Pancreas (tissue), 10 donors: ENCODE results near the gene PIWIL4. TPM values are rescaled to one million over a fixed set of nuclear protein-coding genes. Genes with fewer than 3 reads are reported as not detected.
A peak's percentile ranks its signal among the peaks of the same experiment; 100 is the strongest.
"Not testable (repeated sequence)": the region's sequence is repeated elsewhere in the genome, so short reads cannot be mapped to it uniquely, and the experiment has no call there.

Source experiments
- ATAC-seq, 4 donors: fragments of 200-7000 bp; cut with Tn5 transposase; one replicate each; pipeline versions ENCODE4 v1.8.0 to v1.9.1; 2020; ENCODE audit warnings: mild to moderate bottlenecking in 4 of 4, moderate library complexity in 4 of 4
- DNase-seq, 6 donors: peaks; one replicate each; pipeline ENCODE4 v3.0.0-alpha.2; 2020
- FAIRE-seq: peaks from 2 replicates; lab custom pipeline; 2012; peaks lifted over from hg19 to GRCh38; lab: Jason Lieb, UNC
- H3K27ac ChIP-seq, 4 donors: fragments of 200-600 bp; sonication (generic); 1 replicate in 3 of 4; 2 replicates in 1 of 4; pipeline versions ENCODE4 v1.5.0 to v1.8.0; 2020
- H3K27me3 ChIP-seq, 4 donors: fragments of 200-600 bp; one replicate each; pipeline ENCODE4 v1.8.0; 2021
- H3K36me3 ChIP-seq, 3 donors: fragments of 200-600 bp; sonication (generic) in 1 of 3; one replicate each; pipeline versions ENCODE4 v1.5.0 to v1.8.0; 2020 to 2021
- H3K4me1 ChIP-seq, 3 donors: fragments of 200-600 bp; one replicate each; pipeline ENCODE4 v1.8.0; 2021
- H3K4me3 ChIP-seq, 4 donors: fragments of 200-600 bp; sonication (generic) in 2 of 4; one replicate each; pipeline versions ENCODE4 v1.5.0 to v1.8.0; 2020 to 2021
- H3K9me3 ChIP-seq, 4 donors: fragments of 200-600 bp; one replicate each; pipeline ENCODE4 v1.8.0; 2021
- WGBS, 2 donors: extraction: QIAGEN DNeasy Blood & Tissue Kit; methylation state at CpG; one replicate each; pipeline ENCODE4 v1.1.7; 2013; 5-methylcytosine and 5-hydroxymethylcytosine counted together
- intact Hi-C, 3 donors: fragments of 100-400 bp; cut with DNase I; formaldehyde crosslinking; loops; one replicate each; pipeline versions ENCODE4 v1.11.1 to v1.14.2; 2022
- polyA plus RNA-seq, 2 donors: library from polyadenylated mRNA; stranded (reverse); fragments of 200-250 nt; gene quantifications; one replicate each; pipeline ENCODE4 v1.2.3, GENCODE V29; 2013
- total RNA-seq, 6 donors: library from RNA; stranded (reverse); fragmentation: NEBNext Ultra II Directional in 4 of 6; extraction: Animal tissue kit (Norgen Biotek cat#: 25700) in 4 of 6; gene quantifications; one replicate each; pipeline versions ENCODE4 v1.2.1 to v1.2.4, GENCODE V29; 2021 to 2023
- TF ChIP-seq, protein P1 (sequence below), 4 donors: fragments of 200-600 bp; sonication (generic) in 3 of 4; IDR thresholded peaks; one replicate each; pipeline versions ENCODE4 v1.5.0 to v1.8.0; 2021; ENCODE audit warnings: antibody characterized with exemption in 4 of 4
- donor health status: healthy with polysubstance abuse.
- donor health status: DM: no; HTN: no; CAD: no; lungs with moderate emphysema.
- donor health status: DM: no; HTN: no; CAD: no.
- donor health status: control.
- donor health status: control.
- donor health status: Bipolar disorder and iron deficiency.
- donor health status: DM: yes; HTN: yes; CAD: no.
- donor health status: DM: no; HTN: no; CAD: no.
- donor health status: DM: no; HTN: no; CAD: no.
- donor health status: DM: yes; HTN: yes; CAD: no.

The PIWIL4 gene
- total and polyA plus RNA-seq, 8 donors: 4.0 to 12.3 (median 5.6) TPM

DNA sequence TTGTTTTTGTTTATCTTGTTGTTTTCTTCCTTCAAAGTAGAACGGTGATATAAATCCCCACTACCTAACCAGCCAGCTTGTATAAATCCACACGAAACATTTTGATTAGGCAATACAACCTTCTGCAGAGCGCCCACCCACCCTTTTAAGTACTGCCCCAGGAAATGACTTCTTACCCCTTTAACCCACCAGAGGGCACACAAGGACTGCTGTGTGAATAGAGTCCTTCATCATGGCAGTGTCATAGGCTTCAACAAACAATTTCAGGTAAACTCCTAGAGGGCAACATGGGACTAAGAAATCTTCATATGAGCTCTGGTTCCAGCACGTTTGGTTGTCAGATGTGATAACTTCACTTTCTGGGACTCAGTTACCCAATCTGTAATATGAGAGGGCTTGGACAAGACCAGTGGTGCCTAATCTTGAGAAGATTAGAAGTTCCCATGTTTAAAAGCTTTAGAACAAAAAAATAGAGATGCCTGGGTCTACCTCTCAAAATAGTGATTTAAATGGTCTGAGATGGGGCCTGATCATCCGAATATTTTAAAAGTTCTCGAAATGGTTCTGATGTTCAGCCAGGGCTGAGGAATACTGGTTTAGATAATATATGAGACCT lies 56.1 kb downstream of the PIWIL4 start:
- Histone ChIP-seq H3K36me3 (peaks cover 0 to 6% (median 0%) of the 10 kb centered on the region in 3 donors), H3K27me3 (no peaks in the 10 kb centered on the region), H3K4me1 (no peaks in the 10 kb centered on the region), H3K9me3 (no peaks in the 10 kb centered on the region), H3K4me3 (no peak overlapping the region), H3K27ac (no peak overlapping the region)
- WGBS, 2 donors: 31 to 35% methylated on average over 6 of the region's 6 CpGs
- FAIRE-seq (no peak), DNase-seq (peak in 3 of 6 donors; percentile 45 to 70 (median 45)), ATAC-seq (peak; percentile 94 to 100 (median 98))
- TF ChIP-seq, protein P1, sequence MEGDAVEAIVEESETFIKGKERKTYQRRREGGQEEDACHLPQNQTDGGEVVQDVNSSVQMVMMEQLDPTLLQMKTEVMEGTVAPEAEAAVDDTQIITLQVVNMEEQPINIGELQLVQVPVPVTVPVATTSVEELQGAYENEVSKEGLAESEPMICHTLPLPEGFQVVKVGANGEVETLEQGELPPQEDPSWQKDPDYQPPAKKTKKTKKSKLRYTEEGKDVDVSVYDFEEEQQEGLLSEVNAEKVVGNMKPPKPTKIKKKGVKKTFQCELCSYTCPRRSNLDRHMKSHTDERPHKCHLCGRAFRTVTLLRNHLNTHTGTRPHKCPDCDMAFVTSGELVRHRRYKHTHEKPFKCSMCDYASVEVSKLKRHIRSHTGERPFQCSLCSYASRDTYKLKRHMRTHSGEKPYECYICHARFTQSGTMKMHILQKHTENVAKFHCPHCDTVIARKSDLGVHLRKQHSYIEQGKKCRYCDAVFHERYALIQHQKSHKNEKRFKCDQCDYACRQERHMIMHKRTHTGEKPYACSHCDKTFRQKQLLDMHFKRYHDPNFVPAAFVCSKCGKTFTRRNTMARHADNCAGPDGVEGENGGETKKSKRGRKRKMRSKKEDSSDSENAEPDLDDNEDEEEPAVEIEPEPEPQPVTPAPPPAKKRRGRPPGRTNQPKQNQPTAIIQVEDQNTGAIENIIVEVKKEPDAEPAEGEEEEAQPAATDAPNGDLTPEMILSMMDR (IDR thresholded peaks at IDR 0.05): peak; percentile 13 to 62 (median 53)
- intact Hi-C loops: no loop called here

DNA sequence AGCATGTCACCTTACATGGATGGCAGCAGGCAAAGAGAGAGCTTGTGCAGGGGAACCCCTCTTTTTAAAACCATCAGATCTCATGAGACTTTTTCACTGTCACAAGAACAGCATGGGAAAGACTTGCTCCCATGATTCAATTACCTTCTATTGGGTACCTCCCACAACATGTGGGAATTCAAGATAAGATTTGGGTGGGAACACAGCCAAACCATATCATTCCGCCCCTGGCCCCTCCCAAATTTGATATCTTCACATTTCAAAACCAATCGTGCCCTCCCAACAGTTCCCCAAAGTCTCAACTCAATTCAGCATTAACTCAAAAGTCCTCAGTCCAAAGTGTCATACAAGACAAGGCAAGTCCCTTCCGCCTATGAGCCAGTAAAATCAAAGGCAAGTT lies 58.3 kb downstream of the PIWIL4 start:
- H3K27ac ChIP-seq, FAIRE-seq, H3K36me3 ChIP-seq, H3K9me3 ChIP-seq, H3K27me3 ChIP-seq, H3K4me1 ChIP-seq, DNase-seq, H3K4me3 ChIP-seq, ATAC-seq: not testable (repeated sequence)
- intact Hi-C loops: loop anchor here in 1 of 3 donors (5.0 kb wide), 1 partner anchor 272 kb away; no protein-coding TSS in a partner anchor
- WGBS, 2 donors: 53 to 58% methylated on average over 3 of the region's 3 CpGs

DNA sequence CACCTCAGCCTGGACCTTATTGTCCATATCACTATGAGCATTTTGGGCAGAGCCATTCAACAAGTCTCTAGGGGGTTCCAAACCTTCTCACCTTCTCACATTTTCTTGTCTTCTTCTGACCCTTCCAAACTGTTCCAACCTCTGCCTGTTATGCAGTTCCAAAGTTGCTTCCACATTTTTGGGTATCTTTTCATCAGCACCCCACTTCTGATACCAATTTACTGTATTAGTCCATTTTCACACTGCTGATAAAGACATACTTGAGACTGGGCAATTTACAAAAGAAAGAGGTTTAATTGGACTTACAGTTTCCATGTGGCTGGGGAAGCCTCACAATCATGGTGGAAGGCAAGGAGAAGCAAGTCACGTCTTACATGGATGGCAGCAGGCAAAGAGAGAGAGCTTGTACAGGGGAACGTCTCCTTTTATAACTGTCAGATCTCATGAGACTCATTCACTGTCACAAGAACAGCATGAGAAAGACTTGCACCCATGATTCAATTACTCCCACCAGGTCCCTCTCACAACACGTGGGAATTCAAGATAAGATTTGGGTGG lies 59.9 kb downstream of the PIWIL4 start:
- H3K27ac ChIP-seq, FAIRE-seq, H3K27me3 ChIP-seq, ATAC-seq, H3K36me3 ChIP-seq, H3K4me3 ChIP-seq, H3K9me3 ChIP-seq, H3K4me1 ChIP-seq, DNase-seq: not testable (repeated sequence)
- intact Hi-C loops: loop anchor here in 1 of 3 donors (5.0 kb wide), 1 partner anchor 270 kb away; no protein-coding TSS in a partner anchor
- WGBS, 2 donors: 74 to 79% methylated on average over 3 of the region's 3 CpGs

DNA sequence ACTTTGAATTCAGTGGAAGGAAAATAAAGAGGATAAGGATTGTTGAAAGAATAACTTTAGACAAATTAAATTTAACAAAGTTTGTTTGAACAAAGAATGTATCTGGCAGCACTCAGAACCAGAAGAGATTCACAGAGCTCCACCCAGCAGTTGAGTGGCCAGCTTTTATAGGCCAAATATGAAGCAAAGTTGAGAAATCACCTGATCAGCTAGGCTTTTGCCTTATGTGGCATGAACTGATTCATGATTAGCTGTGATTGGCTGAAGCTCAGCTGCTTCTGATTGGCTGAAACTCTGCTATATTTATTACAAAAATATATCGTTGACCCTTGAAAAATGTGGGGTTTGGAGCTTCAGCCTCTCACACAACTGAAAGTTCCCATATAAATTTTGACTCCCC lies 62.6 kb downstream of the PIWIL4 start:
- Histone ChIP-seq H3K36me3 (no peaks in the 10 kb centered on the region), H3K9me3 (no peaks in the 10 kb centered on the region), H3K27me3 (no peaks in the 10 kb centered on the region), H3K4me1 (no peaks in the 10 kb centered on the region), H3K4me3 (no peak overlapping the region), H3K27ac (no peak overlapping the region)
- ATAC-seq (no peak), DNase-seq (no peak), FAIRE-seq (no peak)
- intact Hi-C loops: loop anchor here in 1 of 3 donors (5.0 to 10.0 kb wide), 2 partner anchors 135 to 268 kb away; partner anchors contain the start of gene AMOTL1
- WGBS, 2 donors: 66 to 77% methylated on average over 1 of the region's 1 CpG
- TF ChIP-seq, protein P1 (IDR thresholded peaks at IDR 0.05): no peak

DNA sequence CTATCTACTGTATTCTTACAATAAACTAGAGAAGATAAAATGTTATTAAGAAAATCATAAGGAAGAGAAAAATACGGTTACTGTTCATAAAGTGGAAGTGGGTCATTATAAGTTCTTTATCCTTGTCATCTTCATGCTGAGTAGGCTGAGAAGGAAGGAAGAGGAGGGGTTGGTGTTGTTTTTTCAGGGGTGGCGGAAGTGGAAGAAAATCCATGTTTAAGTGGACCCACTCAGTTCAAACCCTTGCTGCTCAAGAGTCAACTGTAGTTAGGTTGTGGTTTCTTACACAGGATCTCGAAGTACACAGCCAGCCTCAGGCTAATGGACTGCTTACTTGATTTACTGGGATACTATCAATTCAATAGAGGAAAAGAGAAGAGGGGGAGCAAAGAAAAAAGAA lies 63.1 kb downstream of the PIWIL4 start:
- no peaks in the 10 kb centered on the region for H3K36me3 ChIP-seq
- no peak overlapping the region for H3K27ac ChIP-seq
- WGBS, 2 donors: 87% methylated on average over 3 of the region's 3 CpGs
- no peak for DNase-seq
- H3K4me3 ChIP-seq: no peak overlapping the region
- H3K4me1 ChIP-seq: no peaks in the 10 kb centered on the region
- TF ChIP-seq, protein P1 (IDR thresholded peaks at IDR 0.05): no peak
- FAIRE-seq: no peak
- intact Hi-C loops: loop anchor here in 1 of 3 donors (10.0 kb wide), 1 partner anchor 135 kb away; the partner anchor contains the start of gene AMOTL1
- no peaks in the 10 kb centered on the region for H3K9me3 ChIP-seq
- ATAC-seq: no peak
- H3K27me3 ChIP-seq: no peaks in the 10 kb centered on the region

DNA sequence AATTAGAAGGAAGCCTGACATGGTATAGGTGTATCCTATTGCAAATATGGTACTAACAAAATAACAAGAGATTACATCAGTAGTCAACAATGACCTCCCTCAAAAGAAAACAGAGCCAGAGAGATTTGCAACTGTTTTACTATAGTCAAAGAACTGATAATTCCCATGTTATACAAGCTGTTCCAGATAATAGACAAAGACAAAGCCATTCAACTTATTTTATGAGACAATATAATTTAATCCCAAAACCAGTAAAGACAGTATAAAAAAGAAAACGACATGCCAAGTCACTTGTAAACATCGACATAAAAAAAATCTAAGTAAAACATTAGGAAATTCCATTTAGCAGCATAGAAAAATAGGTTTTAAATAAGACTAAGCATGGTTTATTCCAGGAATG lies 65.2 kb downstream of the PIWIL4 start:
- DNase-seq: no peak
- intact Hi-C loops: loop anchor here in 1 of 3 donors (10.0 kb wide), 1 partner anchor 132 kb away; the partner anchor contains the start of gene AMOTL1
- Histone ChIP-seq H3K9me3 (no peaks in the 10 kb centered on the region), H3K27ac (no peak overlapping the region), H3K4me3 (no peak overlapping the region), H3K27me3 (no peaks in the 10 kb centered on the region), H3K4me1 (no peaks in the 10 kb centered on the region), H3K36me3 (no peaks in the 10 kb centered on the region)
- TF ChIP-seq, protein P1 (IDR thresholded peaks at IDR 0.05): no peak
- no peak for FAIRE-seq
- no peak for ATAC-seq
- 78 to 82% methylated on average over 2 of the region's 2 CpGs for WGBS, 2 donors
